OCI-LY7 (cell line): ENCODE data around the gene LAMA1. TPM values are rescaled to one million over a fixed set of nuclear protein-coding genes. Genes with fewer than 3 reads are reported as not detected.

Experiments
- BruUV-seq: library from RNA; stranded (reverse); fragments of 400-500 nt; replicated peaks from 2 replicates; lab custom pipeline; 2021; lab: Mats Ljungman, UMichigan
- CTCF ChIA-PET: fragments of 300-600 bp; sonication (Branson Sonifier 250); formaldehyde crosslinking; loops from one replicate; lab custom pipeline; 2022; ENCODE audit warnings: antibody characterized with exemption; ENCODE audit not compliant: unreplicated experiment; lab: Charles Lee
- POLR2A ChIA-PET: fragments of 300-600 bp; sonication (Branson Sonifier 250); formaldehyde crosslinking; loops from one replicate; lab custom pipeline; 2022; ENCODE audit warnings: antibody characterized with exemption; lab: Charles Lee
- DNase-seq: peaks from one replicate; pipeline ENCODE4 v3.0.0-alpha.2; 2015; ENCODE audit warnings: low spot score
- H2AFZ ChIP-seq: fragments of 200-600 bp; sonication (generic), shearing (Covaris generic); 2 replicates; pipeline ENCODE4 v1.6.1; 2014; ENCODE audit warnings: mild to moderate bottlenecking, antibody characterized with exemption, low read length, moderate library complexity
- H3K27ac ChIP-seq: fragments of 200-600 bp; sonication (generic); 2 replicates; pipeline ENCODE4 v1.5.1; 2014; ENCODE audit warnings: mixed run types, low read depth, mild to moderate bottlenecking, moderate library complexity, low read length, inconsistent platforms; ENCODE audit not compliant: poor library complexity, severe bottlenecking
- H3K36me3 ChIP-seq: fragments of 200-600 bp; sonication (generic); 2 replicates; pipeline ENCODE4 v1.6.1; 2014; ENCODE audit warnings: mild to moderate bottlenecking, antibody characterized with exemption, low read length, moderate library complexity, mixed read lengths; ENCODE audit not compliant: insufficient read depth
- H3K4me1 ChIP-seq: fragments of 200-600 bp; sonication (generic); 2 replicates; pipeline ENCODE4 v1.5.1; 2014; ENCODE audit warnings: mild to moderate bottlenecking, low read length; ENCODE audit not compliant: insufficient read depth, poor library complexity, severe bottlenecking
- H3K4me2 ChIP-seq: fragments of 200-600 bp; sonication (generic); 2 replicates; pipeline ENCODE4 v1.6.1; 2014; ENCODE audit warnings: mild to moderate bottlenecking, low read length
- H3K4me3 ChIP-seq: fragments of 200-600 bp; sonication (generic); 2 replicates; pipeline ENCODE4 v1.5.1; 2014; ENCODE audit warnings: mild to moderate bottlenecking, low read depth, low read length; ENCODE audit not compliant: poor library complexity, severe bottlenecking
- H3K79me2 ChIP-seq: fragments of 200-600 bp; sonication (generic); 2 replicates; pipeline ENCODE4 v1.6.1; 2016; ENCODE audit warnings: low read depth, mild to moderate bottlenecking, low read length, moderate library complexity, mixed read lengths; ENCODE audit not compliant: insufficient read depth
- H3K9me2 ChIP-seq: fragments of 200-600 bp; sonication (generic); 2 replicates; pipeline ENCODE4 v1.6.1; 2016; ENCODE audit warnings: mild to moderate bottlenecking, low read length, mixed read lengths; ENCODE audit not compliant: insufficient read depth
- H3K9me3 ChIP-seq: fragments of 200-600 bp; sonication (generic); 2 replicates; pipeline ENCODE4 v1.6.1; 2014; ENCODE audit warnings: mild to moderate bottlenecking, mixed run types, low read length, mixed read lengths
- H4K20me1 ChIP-seq: fragments of 200-600 bp; sonication (generic); 2 replicates; pipeline ENCODE4 v1.6.1; 2014; ENCODE audit warnings: mild to moderate bottlenecking, antibody characterized with exemption, low read length, moderate library complexity, mixed read lengths; ENCODE audit not compliant: insufficient read depth
- CTCF ChIP-seq: fragments of 200-600 bp; sonication (generic); conservative IDR thresholded peaks from 2 replicates; pipeline ENCODE4 v1.5.1; 2014; ENCODE audit warnings: mild to moderate bottlenecking, antibody characterized with exemption, low read length, moderate library complexity, mixed read lengths
- EZH2phosphoT487 ChIP-seq: fragments of 200-600 bp; sonication (generic); IDR thresholded peaks from 2 replicates; pipeline ENCODE4 v1.6.1; 2018; ENCODE audit warnings: low read depth, borderline replicate concordance, mild to moderate bottlenecking, mixed run types, antibody characterized with exemption, low read length, moderate library complexity, mixed read lengths
- intact Hi-C: fragments of 100-400 bp; cut with micrococcal nuclease; formaldehyde crosslinking; loops from one replicate; pipeline ENCODE4 v1.10.0; 2022; ENCODE audit not compliant: unreplicated experiment
- total RNA-seq, 2 experiments: library from RNA; depleted of rRNA in 1 of 2; stranded (reverse); fragments of >200 nt in 1 of 2; shearing (Covaris generic) in 1 of 2; gene quantifications; 2 replicates each; pipeline ENCODE4 v1.2.3, GENCODE V29; 2014 to 2022

Gene LAMA1
- total RNA-seq, 2 experiments from 2014 or later = not detected

GRCh38 chr18:6960656-6961055, 156.9 kb downstream of the LAMA1 start:
- Histone ChIP-seq H2AFZ (no peak overlapping the region), H3K36me3 (no peaks in the 10 kb centered on the region), H3K9me3 (no peaks in the 10 kb centered on the region), H4K20me1 (no peaks in the 10 kb centered on the region), H3K4me1 (no peaks in the 10 kb centered on the region), H3K9me2 (no peaks in the 10 kb centered on the region), H3K27ac (no peak overlapping the region), H3K4me2 (no peak overlapping the region), H3K4me3 (no peak overlapping the region), H3K79me2 (no peaks in the 10 kb centered on the region)
- POLR2A ChIA-PET = no interaction called here
- DNase-seq = no peak
- intact Hi-C loops = no loop called here
- BruUV-seq = no TSS peak
- CTCF ChIA-PET = no interaction called here
- TF ChIP-seq CTCF (no peak), EZH2phosphoT487 (no peak)

DNA sequence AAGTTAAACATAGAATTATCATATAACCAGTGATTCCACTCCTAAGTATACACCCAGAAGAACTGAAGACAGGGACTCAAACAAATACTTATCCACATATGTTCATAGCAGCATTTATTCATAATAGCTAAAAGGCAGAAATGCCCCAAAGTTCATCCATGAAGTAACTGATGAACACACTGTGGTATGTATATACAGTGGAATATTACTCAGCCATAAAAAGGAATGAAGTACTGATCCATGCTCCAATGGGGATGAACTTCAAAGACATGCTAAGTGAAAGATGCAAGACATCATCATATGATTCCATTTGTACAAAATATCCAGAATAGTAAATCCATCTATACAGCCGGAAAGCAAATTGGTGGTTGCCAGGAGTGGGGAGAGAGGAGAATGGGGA, 157.5 kb downstream of the LAMA1 start:
- Histone ChIP-seq H3K4me2 (no peak overlapping the region), H3K9me3 (no peaks in the 10 kb centered on the region), H4K20me1 (no peaks in the 10 kb centered on the region), H3K4me3 (no peak overlapping the region), H3K79me2 (no peaks in the 10 kb centered on the region), H3K36me3 (no peaks in the 10 kb centered on the region), H3K27ac (no peak overlapping the region), H3K9me2 (no peaks in the 10 kb centered on the region), H2AFZ (no peak overlapping the region), H3K4me1 (no peaks in the 10 kb centered on the region)
- TF ChIP-seq CTCF = no peak
- no peak for TF ChIP-seq EZH2phosphoT487
- intact Hi-C loops = no loop called here
- ChIA-PET POLR2A (no interaction called here), CTCF (no interaction called here)
- DNase-seq = no peak
- BruUV-seq = no TSS peak

DNA sequence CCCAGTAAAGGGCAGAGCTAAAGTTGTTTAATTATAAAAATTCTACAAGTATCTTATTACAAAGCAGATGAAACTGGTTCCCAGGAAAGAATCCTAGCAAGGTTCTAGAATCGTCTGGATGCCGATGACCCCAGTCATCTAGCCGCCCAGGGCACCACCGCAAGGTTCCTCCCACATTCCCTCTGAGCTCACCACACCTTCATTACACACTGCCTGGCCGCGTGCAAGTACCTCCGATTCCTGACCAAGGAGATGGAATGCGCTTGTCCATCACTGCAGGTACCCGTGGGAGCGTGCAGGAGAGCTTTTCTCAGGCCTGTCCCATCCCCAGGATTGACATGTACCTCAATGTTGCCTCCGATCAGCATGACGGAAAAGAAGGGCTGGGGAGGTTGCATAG, 158.5 kb downstream of the LAMA1 start:
- Histone ChIP-seq H3K4me2 (no peak overlapping the region), H3K9me2 (no peaks in the 10 kb centered on the region), H2AFZ (no peak overlapping the region), H3K4me3 (no peak overlapping the region), H3K27ac (no peak overlapping the region), H4K20me1 (no peaks in the 10 kb centered on the region), H3K4me1 (no peaks in the 10 kb centered on the region), H3K79me2 (no peaks in the 10 kb centered on the region), H3K9me3 (no peaks in the 10 kb centered on the region), H3K36me3 (no peaks in the 10 kb centered on the region)
- intact Hi-C loops = no loop called here
- no peak for TF ChIP-seq CTCF
- no peak for TF ChIP-seq EZH2phosphoT487
- no TSS peak for BruUV-seq
- CTCF ChIA-PET = no interaction called here
- no peak for DNase-seq
- POLR2A ChIA-PET = interaction anchor here (0.5 kb wide), 1 partner anchor 965 kb away, joined by 3 read pairs; no protein-coding TSS in a partner anchor
